HCT116 (cell line): ENCODE data around the gene PIH1D1. TPM values are rescaled to one million over a fixed set of nuclear protein-coding genes. Genes with fewer than 3 reads are reported as not detected.

ENCODE experiments used
- ATAC-seq: fragments of 200-7000 bp; cut with Tn5 transposase; 2 replicates; pipeline ENCODE4 v1.9.1; 2020; ENCODE audit warnings: mild to moderate bottlenecking, moderate library complexity
- BruUV-seq: library from RNA; stranded (reverse); fragments of 400-500 nt; replicated peaks from 2 replicates; lab custom pipeline; 2021; lab: Mats Ljungman, UMichigan
- CTCF ChIA-PET: fragments of 300-600 bp; sonication (Branson Sonifier 250); formaldehyde crosslinking; loops from one replicate; lab custom pipeline; 2021; ENCODE audit warnings: antibody characterized with exemption; lab: Charles Lee
- POLR2A ChIA-PET: fragments of 300-600, 350-600 bp; sonication (Branson Sonifier 250); formaldehyde crosslinking; loops from one replicate; lab custom pipeline; 2021; ENCODE audit warnings: antibody characterized with exemption; lab: Charles Lee
- RAD21 ChIA-PET, 2 experiments: fragments of 300-600 bp; sonication (Branson Sonifier 250); formaldehyde crosslinking; loops; one replicate each; lab custom pipeline; 2023; ENCODE audit warnings: low total read pairs in 2 of 2; ENCODE audit not compliant: uncharacterized antibody in 2 of 2, unreplicated experiment in 2 of 2, low non-redundant PET in 1 of 2; lab: Charles Lee
- DNase-seq: peaks from one replicate; pipeline ENCODE4 v3.0.0-alpha.2; 2010; ENCODE audit warnings: low read depth, low spot score
- H2AFZ ChIP-seq: fragments of 200-600 bp; shearing (Covaris generic), sonication (generic); 2 replicates; pipeline ENCODE4 v1.6.1; 2017; ENCODE audit warnings: low read depth, mixed run types, mixed read lengths, antibody characterized with exemption, low read length; ENCODE audit not compliant: poor library complexity, severe bottlenecking
- H3K27ac ChIP-seq: 2 replicates; pipeline ENCODE4 v1.5.1; 2012; ENCODE audit warnings: low read depth, low read length
- H3K27me3 ChIP-seq: fragments of 200-600 bp; sonication (generic); 2 replicates; pipeline ENCODE4 v1.6.1; 2016; ENCODE audit warnings: mixed run types, low read length, mixed read lengths; ENCODE audit not compliant: insufficient read depth
- H3K36me3 ChIP-seq, 2 experiments: fragments of 200-500 bp in 1 of 2; fragments of 200-600 bp in 1 of 2; sonication (Bioruptor generic) in 1 of 2; sonication (generic) in 1 of 2; 2 replicates each; pipeline versions ENCODE4 v1.5.1 to v1.6.1; 2014 to 2016; ENCODE audit warnings: low read length in 2 of 2, inconsistent platforms in 1 of 2, mixed read lengths in 1 of 2, mixed run types in 1 of 2; ENCODE audit not compliant: insufficient read depth in 2 of 2, control insufficient read depth in 1 of 2
- H3K4me1 ChIP-seq, 2 experiments: fragments of 200-600 bp in 1 of 2; sonication (generic) in 1 of 2; 2 replicates each; pipeline versions ENCODE4 v1.5.1 to v1.6.1; 2012 to 2017; ENCODE audit warnings: low read length in 2 of 2, inconsistent platforms in 1 of 2, mild to moderate bottlenecking in 1 of 2, mixed read lengths in 1 of 2, mixed run types in 1 of 2, moderate library complexity in 1 of 2; ENCODE audit not compliant: insufficient read depth in 2 of 2, control insufficient read depth in 1 of 2
- H3K4me2 ChIP-seq: fragments of 200-600 bp; sonication (generic); 2 replicates; pipeline ENCODE4 v1.6.1; 2017; ENCODE audit warnings: mixed run types, low read length, mixed read lengths
- H3K4me3 ChIP-seq, 2 experiments: fragments of 200-600 bp in 1 of 2; sonication (generic) in 1 of 2; replicated peaks in 1 of 2; 2 replicates each; pipeline ENCODE4 v1.5.1; 2011 to 2016; ENCODE audit warnings: low read length in 2 of 2, control low read depth in 1 of 2, low read depth in 1 of 2, mild to moderate bottlenecking in 1 of 2, mixed read lengths in 1 of 2, mixed run types in 1 of 2
- H3K79me2 ChIP-seq: fragments of 200-600 bp; sonication (generic); 2 replicates; pipeline ENCODE4 v1.6.1; 2017; ENCODE audit warnings: mild to moderate bottlenecking, mixed run types, low read length, moderate library complexity, mixed read lengths; ENCODE audit not compliant: insufficient read depth
- H3K9ac ChIP-seq: fragments of 200-600 bp; sonication (generic); 2 replicates; pipeline ENCODE4 v1.6.1; 2016; ENCODE audit warnings: low read length, mixed read lengths
- H3K9me2 ChIP-seq: fragments of 200-600 bp; sonication (generic), shearing (Covaris generic); 2 replicates; pipeline ENCODE4 v1.6.1; 2017; ENCODE audit warnings: mixed run types, mild to moderate bottlenecking, moderate library complexity; ENCODE audit not compliant: insufficient read depth
- H3K9me3 ChIP-seq, 2 experiments: fragments of 200-500 bp in 1 of 2; fragments of 200-600 bp in 1 of 2; sonication (Bioruptor generic) in 1 of 2; sonication (generic) in 1 of 2; 2 replicates each; pipeline ENCODE4 v1.6.1; 2014 to 2017; ENCODE audit warnings: low read length in 2 of 2, mixed read lengths in 2 of 2, inconsistent platforms in 1 of 2, low read depth in 1 of 2, mild to moderate bottlenecking in 1 of 2, mixed run types in 1 of 2, moderate library complexity in 1 of 2; ENCODE audit not compliant: control insufficient read depth in 1 of 2, insufficient read depth in 1 of 2
- H4K20me1 ChIP-seq: fragments of 200-600 bp; sonication (generic), shearing (Covaris generic); 2 replicates; pipeline ENCODE4 v1.6.1; 2017; ENCODE audit warnings: mixed run types, mild to moderate bottlenecking, moderate library complexity; ENCODE audit not compliant: insufficient read depth
- CEBPB ChIP-seq: IDR thresholded peaks from 2 replicates; pipeline ENCODE4 v1.6.1; 2012; ENCODE audit warnings: low read depth
- POLR2A ChIP-seq: IDR thresholded peaks from 2 replicates; pipeline ENCODE4 v1.7.0; 2011; ENCODE audit warnings: borderline replicate concordance; ENCODE audit not compliant: insufficient read depth, insufficient read length; ENCODE audit errors: extremely low read depth
- SIN3A ChIP-seq: IDR thresholded peaks from 2 replicates; pipeline ENCODE4 v1.6.1; 2012; ENCODE audit warnings: low read depth
- TCF7L2 ChIP-seq: IDR thresholded peaks from 2 replicates; pipeline ENCODE4 v1.7.0; 2011; ENCODE audit warnings: borderline replicate concordance, inconsistent platforms; ENCODE audit not compliant: insufficient read depth, insufficient read length; ENCODE audit errors: extremely low read depth
- YY1 ChIP-seq: IDR thresholded peaks from 2 replicates; pipeline ENCODE4 v1.6.1; 2011; ENCODE audit warnings: low read length, low read depth, moderate library complexity, mild to moderate bottlenecking; ENCODE audit not compliant: insufficient replicate concordance; ENCODE audit errors: extremely low read depth
- ZNF274 ChIP-seq: fragments of 200-500 bp; sonication (Bioruptor generic); IDR thresholded peaks from 2 replicates; pipeline ENCODE4 v1.6.1; 2014; ENCODE audit warnings: mild to moderate bottlenecking, low read depth, low read length, inconsistent platforms
- intact Hi-C: fragments of 100-400 bp; cut with micrococcal nuclease; formaldehyde crosslinking; loops from 2 replicates; pipeline ENCODE4 v1.10.0; 2022
- total RNA-seq: library from RNA; stranded (reverse); gene quantifications from one replicate; pipeline ENCODE4 v1.2.1, GENCODE V29; 2021; ENCODE audit not compliant: unreplicated experiment
- TF ChIP-seq, protein P1 (sequence below): IDR thresholded peaks from 2 replicates; pipeline ENCODE4 v1.6.1; 2012

Gene PIH1D1
- total RNA-seq, 1 experiment from 2014 or later: 152 TPM

DNA sequence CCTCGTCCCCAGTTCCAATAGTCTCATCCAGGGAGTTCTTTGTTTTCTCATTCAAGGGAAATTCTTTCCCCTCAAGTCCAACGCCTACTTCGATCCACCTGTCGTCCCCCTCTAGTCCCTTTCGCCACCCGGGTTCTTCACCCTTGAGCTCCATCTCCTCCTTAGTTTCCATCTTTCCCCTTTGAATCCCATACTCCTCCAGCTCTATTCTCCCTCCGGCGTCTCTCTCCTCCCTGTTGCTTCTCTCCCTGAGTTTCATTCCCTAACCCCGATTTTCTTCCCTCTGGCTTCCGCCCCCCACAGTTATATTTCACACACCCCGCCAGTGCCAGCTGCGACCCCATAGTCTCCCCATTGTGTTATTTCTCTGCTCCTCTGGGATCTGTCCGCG lies 9.7 kb downstream of the PIH1D1 start:
- H3K79me2 ChIP-seq: no peaks in the 10 kb centered on the region
- BruUV-seq: no TSS peak
- no peaks in the 10 kb centered on the region for H3K9me2 ChIP-seq
- no peaks in the 10 kb centered on the region for H3K9me3 ChIP-seq
- H3K9ac ChIP-seq: peak overlapping the region; percentile 86; the same call in 1 of the 2 replicates
- POLR2A ChIA-PET: interaction anchor here (1.2 kb wide), 1 partner anchor 38 kb away, joined by 3 read pairs; no protein-coding TSS in a partner anchor
- RAD21 ChIA-PET: interaction anchor here in 1 of 2 experiments (1.1 kb wide), 1 partner anchor 16 kb away, joined by 3 read pairs; no protein-coding TSS in a partner anchor
- no peaks in the 10 kb centered on the region for H4K20me1 ChIP-seq
- TF ChIP-seq YY1: no peak
- TF ChIP-seq CEBPB: no peak
- TF ChIP-seq, protein P1, sequence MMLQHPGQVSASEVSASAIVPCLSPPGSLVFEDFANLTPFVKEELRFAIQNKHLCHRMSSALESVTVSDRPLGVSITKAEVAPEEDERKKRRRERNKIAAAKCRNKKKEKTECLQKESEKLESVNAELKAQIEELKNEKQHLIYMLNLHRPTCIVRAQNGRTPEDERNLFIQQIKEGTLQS: no peak
- TF ChIP-seq POLR2A: no peak
- no peak for TF ChIP-seq SIN3A
- TF ChIP-seq ZNF274: no peak
- TF ChIP-seq TCF7L2: no peak
- TF ChIP-seq, all 23 proteins: peak for 0
- intact Hi-C loops: loop anchor here (2.0 kb wide), 1 partner anchor 217 kb away; no protein-coding TSS in a partner anchor
- DNase-seq (no peak), ATAC-seq (no peak)
- H3K4me1 ChIP-seq: peaks cover 7 to 31% of the 10 kb centered on the region in 2 experiments; a peak in 3 of 4 replicates
- peaks cover 4 to 5% of the 10 kb centered on the region in 2 experiments; a peak in 2 of 4 replicates for H3K36me3 ChIP-seq
- H3K27me3 ChIP-seq: peaks cover 21% of the 10 kb centered on the region
- peak overlapping the region; percentile 92; the same call in 1 of the 2 replicates for H3K27ac ChIP-seq
- H3K4me3 ChIP-seq: peak overlapping the region in 1 of 2 experiments; percentile 80; a peak in 2 of 4 replicates
- H3K4me2 ChIP-seq: peak overlapping the region; percentile 98
- CTCF ChIA-PET: interaction anchor here (0.6 to 1.5 kb wide), 4 partner anchors 10 to 80 kb away, joined by 3 to 9 read pairs (median 3); partner anchors contain the start of genes PIH1D1 and TEAD2
- H2AFZ ChIP-seq: peak overlapping the region; percentile 68
